GM06990 (cell line): ENCODE data around the gene RSKR.
A peak's percentile ranks its signal among the peaks of the same experiment; 100 is the strongest.

Experiments used
- DNase-seq: peaks from one replicate; pipeline ENCODE4 v3.0.0-alpha.2; 2011; ENCODE audit not compliant: insufficient read length; ENCODE audit errors: extremely low read depth
- H3K27me3 ChIP-seq: replicated peaks from 2 replicates; pipeline ENCODE4 v1.6.0; 2011; ENCODE audit warnings: low read length; ENCODE audit not compliant: control insufficient read depth, insufficient read depth
- H3K36me3 ChIP-seq: 2 replicates; pipeline ENCODE4 v1.5.1; 2011; ENCODE audit warnings: low read length; ENCODE audit not compliant: control insufficient read depth, insufficient read depth
- H3K4me3 ChIP-seq: replicated peaks from 2 replicates; pipeline ENCODE4 v1.5.1; 2011; ENCODE audit warnings: low read depth, mild to moderate bottlenecking, control low read depth, low read length
- CTCF ChIP-seq: IDR thresholded peaks from 2 replicates; pipeline ENCODE4 v1.5.1; 2011; ENCODE audit warnings: low read length, control low read depth, mild to moderate bottlenecking, inconsistent platforms; ENCODE audit not compliant: insufficient read depth, poor library complexity, severe bottlenecking

RSKR gene

GRCh38 chr17:28599311-28600184, 14.4 kb downstream of the RSKR start:
- Histone ChIP-seq H3K36me3 (peaks cover 1% of the 10 kb centered on the region), H3K4me3 (peak overlapping the region; percentile 90), H3K27me3 (no peaks in the 10 kb centered on the region)
- DNase-seq: no peak
- TF ChIP-seq CTCF: no peak

- TF ChIP-seq CTCF: no peak
- H3K36me3 ChIP-seq: peaks cover 1% of the 10 kb centered on the region
- DNase-seq: peak; percentile 98
- H3K4me3 ChIP-seq: peak within 1 kb of the TSS; percentile 90
- no peaks in the 10 kb centered on the region for H3K27me3 ChIP-seq
These were observed 15.1 kb downstream of the RSKR start, which contains the start of gene SPAG5 for GRCh38 chr17:28598799-28599310. Gene SPAG5 (minus strand): TSS chr17:28599025. CDS start chr17:28598946, 79 bp downstream.

- peak overlapping the region; percentile 90 for H3K4me3 ChIP-seq
- TF ChIP-seq CTCF: no peak
- H3K27me3 ChIP-seq: no peaks in the 10 kb centered on the region
- no peak for DNase-seq
- H3K36me3 ChIP-seq: peaks cover 1% of the 10 kb centered on the region
These were observed 15.6 kb downstream of the RSKR start for GRCh38 chr17:28598389-28598788.

GRCh38 chr17:28597606-28598383, 16.2 kb downstream of the RSKR start:
- no peak for TF ChIP-seq CTCF
- no peak for DNase-seq
- Histone ChIP-seq H3K27me3 (no peaks in the 10 kb centered on the region), H3K4me3 (peak overlapping the region; percentile 90), H3K36me3 (peaks cover 6% of the 10 kb centered on the region)

GRCh38 chr17:28592260-28592659, 21.7 kb downstream of the RSKR start:
- peaks cover 31% of the 10 kb centered on the region for H3K36me3 ChIP-seq
- no peak overlapping the region for H3K4me3 ChIP-seq
- no peak for TF ChIP-seq CTCF
- DNase-seq: no peak
- H3K27me3 ChIP-seq: no peaks in the 10 kb centered on the region
